AG04449 (cell line): ENCODE data around the gene SKIC8.
"Not testable (repeated sequence)": the region's sequence is repeated elsewhere in the genome, so short reads cannot be mapped to it uniquely, and the experiment has no call there.

Experiments
- CTCF ChIA-PET: fragments of 350-600 bp; formaldehyde crosslinking; extraction: SDS; loops from one replicate; lab custom pipeline; 2021; ENCODE audit warnings: antibody characterized with exemption; lab: Yijun Ruan, JAX
- POLR2A ChIA-PET: fragments of 400-600, 350-600 bp; formaldehyde crosslinking; extraction: SDS; loops from one replicate; lab custom pipeline; 2020; ENCODE audit warnings: antibody characterized with exemption, inconsistent platforms; lab: Yijun Ruan, JAX
- DNase-seq: peaks from one replicate; pipeline ENCODE4 v3.0.0-alpha.2; 2010; ENCODE audit warnings: low read depth, low spot score
- H3K4me3 ChIP-seq: 2 replicates; pipeline ENCODE4 v1.5.1; 2011; ENCODE audit warnings: low read depth, mild to moderate bottlenecking, control low read depth, low read length
- TF ChIP-seq, protein P1 (sequence below): IDR thresholded peaks from one replicate; pipeline ENCODE4 v1.5.1; 2011; ENCODE audit warnings: mild to moderate bottlenecking, moderate library complexity, low read length, control low read depth, inconsistent platforms; ENCODE audit not compliant: insufficient read depth; ENCODE audit errors: missing control alignments

The SKIC8 gene

DNA sequence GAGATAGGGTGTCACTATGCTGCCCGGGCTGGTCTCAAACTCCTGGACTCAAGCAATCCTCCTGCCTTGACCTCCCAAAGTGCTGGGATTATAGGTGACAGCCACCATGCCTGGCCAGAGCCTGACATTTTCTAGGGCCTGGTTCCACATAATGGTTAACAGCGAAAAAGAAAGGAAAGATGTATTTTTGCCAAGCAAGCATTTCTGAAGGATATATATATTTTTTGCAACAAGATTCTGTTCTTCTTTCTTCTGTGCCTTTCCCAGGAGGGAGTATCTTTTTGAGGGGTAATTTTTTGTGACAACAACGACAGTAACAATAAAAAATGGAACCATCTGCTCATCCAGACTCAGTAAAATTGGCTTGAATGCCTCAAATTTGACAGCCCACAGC lies 43.4 kb downstream of the SKIC8 start:
- ChIA-PET CTCF (interaction anchor here (1.2 to 10.8 kb wide), 3 partner anchors 9 to 14 kb away, joined by 3 to 102 read pairs (median 4); no protein-coding TSS in a partner anchor), POLR2A (no interaction called here)
- no peak for DNase-seq
- TF ChIP-seq, protein P1, sequence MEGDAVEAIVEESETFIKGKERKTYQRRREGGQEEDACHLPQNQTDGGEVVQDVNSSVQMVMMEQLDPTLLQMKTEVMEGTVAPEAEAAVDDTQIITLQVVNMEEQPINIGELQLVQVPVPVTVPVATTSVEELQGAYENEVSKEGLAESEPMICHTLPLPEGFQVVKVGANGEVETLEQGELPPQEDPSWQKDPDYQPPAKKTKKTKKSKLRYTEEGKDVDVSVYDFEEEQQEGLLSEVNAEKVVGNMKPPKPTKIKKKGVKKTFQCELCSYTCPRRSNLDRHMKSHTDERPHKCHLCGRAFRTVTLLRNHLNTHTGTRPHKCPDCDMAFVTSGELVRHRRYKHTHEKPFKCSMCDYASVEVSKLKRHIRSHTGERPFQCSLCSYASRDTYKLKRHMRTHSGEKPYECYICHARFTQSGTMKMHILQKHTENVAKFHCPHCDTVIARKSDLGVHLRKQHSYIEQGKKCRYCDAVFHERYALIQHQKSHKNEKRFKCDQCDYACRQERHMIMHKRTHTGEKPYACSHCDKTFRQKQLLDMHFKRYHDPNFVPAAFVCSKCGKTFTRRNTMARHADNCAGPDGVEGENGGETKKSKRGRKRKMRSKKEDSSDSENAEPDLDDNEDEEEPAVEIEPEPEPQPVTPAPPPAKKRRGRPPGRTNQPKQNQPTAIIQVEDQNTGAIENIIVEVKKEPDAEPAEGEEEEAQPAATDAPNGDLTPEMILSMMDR: no peak
- no peak overlapping the region for H3K4me3 ChIP-seq

DNA sequence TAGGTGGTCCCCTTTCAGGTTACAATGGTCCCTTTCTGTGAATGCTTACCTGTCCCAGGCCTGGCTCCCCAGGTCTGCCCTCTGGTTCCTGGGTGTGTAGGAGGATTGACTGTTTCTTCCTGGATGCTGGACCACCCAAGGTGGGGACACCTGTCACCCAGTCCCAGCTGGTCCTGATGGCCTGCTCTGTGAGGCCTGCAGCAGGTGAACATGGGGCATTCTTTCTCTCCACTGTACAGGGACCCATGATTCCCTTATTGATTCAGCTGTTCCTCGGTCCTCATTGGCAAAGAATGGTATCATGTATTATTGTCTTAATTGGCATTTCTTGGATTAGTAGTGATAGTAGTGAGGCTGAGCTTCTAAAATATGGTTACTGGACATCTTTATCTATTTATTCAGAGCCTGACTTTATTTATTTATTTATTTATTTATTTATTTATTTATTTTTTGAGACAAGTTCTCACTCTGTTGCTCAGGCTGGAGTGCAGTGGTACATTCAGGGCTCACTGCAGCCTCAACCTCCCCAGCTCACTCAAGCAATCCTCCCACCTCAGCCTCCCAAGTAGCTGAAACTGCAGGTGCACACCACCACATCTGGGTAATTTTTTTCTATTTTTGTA lies 43.9 kb downstream of the SKIC8 start:
- TF ChIP-seq, protein P1: no peak
- CTCF ChIA-PET: interaction anchor here (1.0 to 10.8 kb wide), 5 partner anchors 10 to 19 kb away, joined by 3 to 102 read pairs (median 4); no protein-coding TSS in a partner anchor
- no peak for DNase-seq
- POLR2A ChIA-PET: no interaction called here
- H3K4me3 ChIP-seq: no peak overlapping the region

DNA sequence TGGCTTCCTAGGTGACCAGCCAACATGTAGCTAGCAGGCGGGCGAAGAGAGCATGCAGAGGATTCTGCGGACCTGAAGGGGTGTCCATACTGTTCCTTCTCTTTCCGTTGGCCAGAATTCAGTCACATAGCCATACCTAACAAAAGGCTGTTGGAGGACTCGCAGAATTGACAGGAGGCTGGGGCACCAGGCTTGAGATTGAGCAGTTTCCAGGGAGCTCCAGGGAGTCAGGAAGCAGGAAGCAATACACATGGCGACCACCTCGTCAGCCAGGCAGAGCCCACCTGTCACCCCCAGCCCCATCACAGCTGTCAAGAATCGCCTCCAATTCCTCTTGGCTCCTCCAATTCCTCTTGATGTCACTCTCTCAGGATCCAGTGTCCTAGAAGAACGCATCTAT lies 48.3 kb downstream of the SKIC8 start:
- CTCF ChIA-PET: interaction anchor here (0.8 to 10.8 kb wide), 2 partner anchors 9 to 10 kb away, joined by 4 to 102 read pairs; no protein-coding TSS in a partner anchor
- TF ChIP-seq, protein P1: no peak

DNA sequence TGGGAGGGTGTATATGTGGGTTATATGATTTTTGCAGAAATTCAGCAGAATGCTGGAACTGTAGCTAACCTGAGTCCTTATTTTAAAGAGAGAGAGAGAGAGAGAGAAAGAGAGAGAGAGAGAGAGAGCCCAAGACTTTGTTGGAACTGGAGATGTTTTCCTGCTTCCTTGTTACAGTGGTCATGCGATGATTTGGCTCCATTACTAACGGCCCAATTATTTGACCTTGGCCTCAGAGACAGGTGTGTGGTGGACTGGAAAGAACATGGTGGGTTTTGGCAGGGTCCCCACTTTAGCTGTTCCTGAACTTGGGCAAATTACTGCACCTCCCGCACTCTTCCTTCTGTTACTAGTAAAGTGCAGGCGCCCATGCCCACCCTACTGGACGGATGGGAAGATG lies 50.3 kb downstream of the SKIC8 start:
- DNase-seq: no peak
- ChIA-PET CTCF (interaction anchor here (0.7 to 1.7 kb wide), 3 partner anchors 8 to 141 kb away, joined by 3 to 8 read pairs (median 6); no protein-coding TSS in a partner anchor), POLR2A (no interaction called here)
- TF ChIP-seq, protein P1: no peak
- no peak overlapping the region for H3K4me3 ChIP-seq

More for the DNA sequence above, 48.3 kb downstream of the SKIC8 start:
- DNase-seq: no peak
- POLR2A ChIA-PET: no interaction called here
- no peak overlapping the region for H3K4me3 ChIP-seq

DNA sequence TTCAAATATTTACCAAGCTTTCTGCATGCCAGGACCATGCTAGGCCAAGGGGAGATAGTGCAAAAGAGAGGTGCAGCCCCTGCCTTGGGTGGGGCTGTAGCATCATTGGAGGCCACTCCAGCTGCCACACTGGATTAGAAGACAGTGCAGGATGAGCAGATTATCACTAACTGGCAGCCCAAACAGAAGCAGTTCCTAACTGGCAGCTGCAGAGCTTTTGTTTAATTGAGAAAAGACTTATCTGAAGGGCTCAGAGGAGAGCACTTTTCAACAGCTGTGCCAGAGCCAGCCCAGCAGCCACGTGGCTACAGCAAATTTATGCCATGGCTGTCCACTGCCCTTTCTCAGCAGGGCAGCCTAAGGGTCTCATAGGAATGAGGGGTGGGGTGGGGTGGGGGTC lies 51.5 kb downstream of the SKIC8 start:
- ChIA-PET POLR2A (no interaction called here), CTCF (interaction anchor here (0.9 kb wide), 1 partner anchor 140 kb away, joined by 4 read pairs; no protein-coding TSS in a partner anchor)
- H3K4me3 ChIP-seq: no peak overlapping the region
- TF ChIP-seq, protein P1: no peak
- no peak for DNase-seq

DNA sequence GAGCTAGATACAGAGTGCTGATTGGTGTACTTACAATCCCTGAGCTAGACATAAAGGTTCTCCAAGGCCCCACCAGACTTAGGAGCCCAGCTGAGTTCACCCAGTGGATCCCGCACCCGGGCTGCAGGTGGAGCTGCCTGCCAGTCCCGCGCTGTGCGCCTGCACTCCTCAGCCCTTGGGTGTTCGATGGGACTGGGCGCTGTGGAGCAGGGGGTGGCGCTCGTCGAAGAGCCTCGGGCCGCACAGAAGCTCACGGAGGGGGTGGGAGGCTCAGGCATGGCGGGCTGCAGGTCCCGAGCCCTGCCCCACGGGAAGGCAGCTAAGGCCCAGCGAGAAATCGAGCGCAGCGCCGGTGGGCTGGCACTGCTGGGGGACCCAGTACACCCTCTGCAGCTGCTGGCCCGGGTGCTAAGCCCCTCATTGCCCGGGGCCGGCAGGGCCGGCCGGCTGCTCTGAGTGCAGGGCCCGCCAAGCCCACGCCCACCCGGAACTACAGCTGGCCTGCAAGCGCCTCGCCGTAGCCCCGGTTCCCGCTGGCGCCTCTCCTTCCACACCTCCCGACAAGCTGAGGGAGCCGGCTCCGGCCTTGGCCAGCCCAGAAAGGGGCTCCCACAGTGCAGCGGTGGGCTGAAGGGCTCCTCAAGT lies 53.3 kb downstream of the SKIC8 start:
- POLR2A ChIA-PET, H3K4me3 ChIP-seq, DNase-seq: not testable (repeated sequence)
- CTCF ChIA-PET: interaction anchor here (0.8 to 13.2 kb wide), 3 partner anchors 11 to 136 kb away, joined by 3 to 352 read pairs (median 4); no protein-coding TSS in a partner anchor

DNA sequence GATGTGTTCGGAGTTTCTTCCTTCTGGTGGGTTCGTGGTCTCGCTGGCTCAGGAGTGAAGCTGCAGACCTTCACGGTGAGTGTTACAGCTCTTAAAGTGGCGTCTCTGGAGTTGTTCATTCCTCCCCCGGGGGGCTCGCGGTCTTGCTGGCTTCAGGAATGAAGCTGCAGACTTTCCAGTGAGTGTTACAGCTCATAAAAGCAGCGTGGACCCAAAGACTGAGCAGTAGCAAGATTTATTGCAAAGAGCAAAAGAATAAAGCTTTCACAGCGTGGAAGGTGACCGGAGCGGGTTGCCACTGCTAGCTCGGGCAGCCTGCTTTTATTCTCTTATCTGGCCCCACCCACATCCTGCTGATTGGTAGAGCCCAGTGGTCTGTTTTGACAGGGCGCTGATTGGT lies 54.0 kb downstream of the SKIC8 start:
- CTCF ChIA-PET: interaction anchor here (1.0 to 13.2 kb wide), 4 partner anchors 12 to 135 kb away, joined by 3 to 352 read pairs (median 7); no protein-coding TSS in a partner anchor
- DNase-seq, POLR2A ChIA-PET, H3K4me3 ChIP-seq: not testable (repeated sequence)
